Right cardiac atrium (tissue), 5 donors: ENCODE measurements around the gene HDAC3. TPM values are rescaled to one million over a fixed set of nuclear protein-coding genes. Genes with fewer than 3 reads are reported as not detected.

Source experiments
- ATAC-seq, 2 donors: fragments of 200-7000 bp; cut with Tn5 transposase; one replicate each; pipeline versions ENCODE4 v1.8.0 to v1.9.1; 2020; ENCODE audit warnings: moderate library complexity in 2 of 2, mild to moderate bottlenecking in 1 of 2
- DNase-seq, 3 donors: peaks; one replicate each; pipeline ENCODE4 v3.0.0-alpha.2; 2020
- H3K27ac ChIP-seq: one replicate; pipeline ENCODE4 v1.5.1; 2013; ENCODE audit warnings: mild to moderate bottlenecking, low read length, control low read depth, moderate library complexity
- H3K27me3 ChIP-seq: one replicate; pipeline ENCODE4 v1.6.1; 2013; ENCODE audit not compliant: control insufficient read depth, insufficient read depth
- H3K4me1 ChIP-seq: one replicate; pipeline ENCODE4 v1.6.1; 2013; ENCODE audit warnings: low read length; ENCODE audit not compliant: control insufficient read depth, insufficient read depth
- H3K4me3 ChIP-seq: one replicate; pipeline ENCODE4 v1.5.1; 2013; ENCODE audit warnings: low read length, control low read depth
- H3K9me3 ChIP-seq: one replicate; pipeline ENCODE4 v1.6.1; 2013; ENCODE audit warnings: low read length; ENCODE audit not compliant: control insufficient read depth
- WGBS: extraction: QIAGEN DNeasy Blood & Tissue Kit; methylation state at CpG from one replicate; pipeline ENCODE4 v1.1.7; 2013; 5-methylcytosine and 5-hydroxymethylcytosine counted together
- intact Hi-C, 4 donors: fragments of 100-400 bp; cut with DNase I; formaldehyde crosslinking; loops; one replicate each; pipeline versions ENCODE4 v1.11.0 to v1.14.0; 2022 to 2023
- long read RNA-seq, 4 donors: library from polyadenylated mRNA; unstranded; transcript quantifications; one replicate each; pipeline ENCODE4 v2.0.0, GENCODE V29; 2020 to 2021
- polyA plus RNA-seq: library from polyadenylated mRNA; stranded (reverse); fragments of 200-250 nt; gene quantifications from one replicate; pipeline ENCODE4 v1.2.3, GENCODE V29; 2013
- total RNA-seq, 4 donors: library from RNA; stranded (reverse); fragmentation: NEBNext Ultra II Directional; extraction: Animal tissue kit (Norgen Biotek cat#: 25700); gene quantifications; one replicate each; pipeline ENCODE4 v1.2.1, GENCODE V29; 2021
- donor health status: healthy with polysubstance abuse.
- donor health status: DM: no; HTN: yes; CAD: no.
- donor health status: DM: no; HTN: no; CAD: no.
- donor health status: DM: no; HTN: yes; CAD: no; lungs with severe emphysema.
- donor health status: DM: yes; HTN: yes; CAD: no.

The HDAC3 gene
- total RNA-seq (10 to 100 TPM; 25.4 to 35.0 (median 28.0) TPM), polyA plus RNA-seq (28.8 TPM)
- long read RNA-seq, donor 1, transcript HDAC3-201 (15 exons, 1,959 nt), result major isoform, 82 of 114 reads
- long read RNA-seq, donor 1, partial matches to known transcripts, result 9 of 114 reads
- long read RNA-seq, donor 1, other reads (novel, unspliced or antisense), result 21 of 114 reads
- long read RNA-seq, donor 2, transcript HDAC3-201 (15 exons, 1,959 nt), result major isoform, 37 of 51 reads
- long read RNA-seq, donor 2, partial matches to known transcripts, result 6 of 51 reads
- long read RNA-seq, donor 2, other reads (novel, unspliced or antisense), result 8 of 51 reads
- long read RNA-seq, donor 3, transcript HDAC3-201 (15 exons, 1,959 nt), result major isoform, 146 of 188 reads
- long read RNA-seq, donor 3, partial matches to known transcripts, result 9 of 188 reads
- long read RNA-seq, donor 3, other reads (novel, unspliced or antisense), result 32 of 188 reads
- long read RNA-seq, donor 4, transcript HDAC3-201 (15 exons, 1,959 nt), result major isoform, 54 of 70 reads
- long read RNA-seq, donor 4, partial matches to known transcripts, result 2 of 70 reads
- long read RNA-seq, donor 4, other reads (novel, unspliced or antisense), result 14 of 70 reads

- H3K9me3 ChIP-seq, result no peaks in the 10 kb centered on the region
- peak; percentile 94 to 98 (median 98) for DNase-seq
- no peaks in the 10 kb centered on the region for H3K27me3 ChIP-seq
- H3K27ac ChIP-seq, result peak within 1 kb of the TSS; percentile 38
- peaks cover 5% of the 10 kb centered on the region for H3K4me1 ChIP-seq
- under 1% methylated on average over 55 of the region's 55 CpGs for WGBS
- intact Hi-C loops, result no loop called here
- H3K4me3 ChIP-seq, result peak within 1 kb of the TSS; percentile 90
- peak; percentile 96 to 98 for ATAC-seq
These were observed at the start of gene HDAC3, which contains the start of gene RELL2 for GRCh38 chr5:141636413-141637122. Gene HDAC3 (minus strand): TSS chr5:141636849. CDS start chr5:141636790, 59 bp downstream. Gene RELL2 (plus strand): TSS chr5:141636997. CDS start chr5:141638226, 1,229 bp downstream.

GRCh38 chr5:141685591-141685990, 48.9 kb upstream of the HDAC3 start:
- H3K9me3 ChIP-seq, result no peaks in the 10 kb centered on the region
- 60% methylated on average over 1 of the region's 1 CpG for WGBS
- ATAC-seq (no peak), DNase-seq (no peak)
- H3K27ac ChIP-seq, result no peak overlapping the region
- H3K27me3 ChIP-seq, result no peaks in the 10 kb centered on the region
- intact Hi-C loops, result no loop called here
- H3K4me1 ChIP-seq, result no peaks in the 10 kb centered on the region
- no peak overlapping the region for H3K4me3 ChIP-seq

GRCh38 chr5:141683596-141684141, 47.0 kb upstream of the HDAC3 start:
- ATAC-seq (no peak), DNase-seq (no peak)
- Histone ChIP-seq H3K4me3 (no peak overlapping the region), H3K9me3 (no peaks in the 10 kb centered on the region), H3K27me3 (no peaks in the 10 kb centered on the region), H3K4me1 (no peaks in the 10 kb centered on the region), H3K27ac (no peak overlapping the region)
- intact Hi-C loops, result loop anchor here in 1 of 4 donors (5.0 kb wide), 1 partner anchor 269 kb away; no protein-coding TSS in a partner anchor

GRCh38 chr5:141681695-141682641, 45.3 kb upstream of the HDAC3 start, which contains the start of gene ARAP3:
Gene ARAP3 (minus strand): TSS chr5:141682230. CDS start chr5:141680486, 1,744 bp downstream.
- 4% methylated on average over 77 of the region's 77 CpGs for WGBS
- ATAC-seq, result peak; percentile 89 to 93
- peak within 1 kb of the TSS; percentile 58 for H3K4me3 ChIP-seq
- DNase-seq, result peak; percentile 94 to 97 (median 96)
- intact Hi-C loops, result loop anchor here in 1 of 4 donors (5.0 kb wide), 1 partner anchor 270 kb away; no protein-coding TSS in a partner anchor
- no peaks in the 10 kb centered on the region for H3K27me3 ChIP-seq
- H3K4me1 ChIP-seq, result no peaks in the 10 kb centered on the region
- H3K9me3 ChIP-seq, result no peaks in the 10 kb centered on the region
- H3K27ac ChIP-seq, result peak within 1 kb of the TSS; percentile 42

- WGBS, result 61% methylated on average over 2 of the region's 2 CpGs
- Histone ChIP-seq H3K27me3 (no peaks in the 10 kb centered on the region), H3K27ac (peak overlapping the region; percentile 22), H3K9me3 (no peaks in the 10 kb centered on the region), H3K4me1 (no peaks in the 10 kb centered on the region), H3K4me3 (peak overlapping the region; percentile 58)
- intact Hi-C loops, result loop anchor here in 1 of 4 donors (5.0 kb wide), 1 partner anchor 271 kb away; no protein-coding TSS in a partner anchor
- no peak for ATAC-seq
- no peak for DNase-seq
These were observed 44.6 kb upstream of the HDAC3 start for GRCh38 chr5:141681295-141681694.

- intact Hi-C loops, result loop anchor here in 1 of 4 donors (5.0 kb wide), 1 partner anchor 272 kb away; no protein-coding TSS in a partner anchor
- no peaks in the 10 kb centered on the region for H3K4me1 ChIP-seq
These were observed 44.1 kb upstream of the HDAC3 start for GRCh38 chr5:141680751-141681201.

GRCh38 chr5:141680178-141680577, 43.5 kb upstream of the HDAC3 start:
- WGBS, result 80% methylated on average over 16 of the region's 16 CpGs
- Histone ChIP-seq H3K27ac (peak overlapping the region; percentile 9), H3K27me3 (no peaks in the 10 kb centered on the region), H3K4me1 (no peaks in the 10 kb centered on the region), H3K9me3 (no peaks in the 10 kb centered on the region), H3K4me3 (peak overlapping the region; percentile 1)
- DNase-seq (peak in 1 of 3 donors; percentile 66), ATAC-seq (no peak)
- intact Hi-C loops, result loop anchor here in 1 of 4 donors (5.0 kb wide), 1 partner anchor 272 kb away; no protein-coding TSS in a partner anchor

More at GRCh38 chr5:141680751-141681201, 44.1 kb upstream of the HDAC3 start:
- 50% methylated on average over 6 of the region's 6 CpGs for WGBS
- H3K4me3 ChIP-seq, result peak overlapping the region; percentile 58
- peak; percentile 80 to 87 (median 86) for DNase-seq
- H3K27ac ChIP-seq, result peak overlapping the region; percentile 22
- H3K9me3 ChIP-seq, result no peaks in the 10 kb centered on the region
- ATAC-seq, result peak; percentile 77 to 84
- H3K27me3 ChIP-seq, result no peaks in the 10 kb centered on the region

- H3K4me1 ChIP-seq, result no peaks in the 10 kb centered on the region
- H3K27ac ChIP-seq, result no peak overlapping the region
- no peaks in the 10 kb centered on the region for H3K27me3 ChIP-seq
- DNase-seq (no peak), ATAC-seq (no peak)
- H3K4me3 ChIP-seq, result no peak overlapping the region
- H3K9me3 ChIP-seq, result no peaks in the 10 kb centered on the region
- intact Hi-C loops, result no loop called here
These were observed 40.8 kb upstream of the HDAC3 start for GRCh38 chr5:141677415-141677814.

- no peak for ATAC-seq
- Histone ChIP-seq H3K9me3 (no peaks in the 10 kb centered on the region), H3K4me1 (no peaks in the 10 kb centered on the region), H3K27me3 (no peaks in the 10 kb centered on the region), H3K4me3 (no peak overlapping the region), H3K27ac (no peak overlapping the region)
- no peak for DNase-seq
- WGBS, result 79% methylated on average over 4 of the region's 4 CpGs
- intact Hi-C loops, result no loop called here
These were observed 39.0 kb upstream of the HDAC3 start for GRCh38 chr5:141675672-141676071.
